Fibroblast of pulmonary artery (primary cell): ENCODE data around the gene NRROS.
A peak's percentile ranks its signal among the peaks of the same experiment; 100 is the strongest.

ENCODE experiments used
- DNase-seq: peaks from one replicate; pipeline ENCODE4 v3.0.0-alpha.2; 2010; ENCODE audit warnings: low read depth
- H3K4me3 ChIP-seq: replicated peaks from 2 replicates; pipeline ENCODE4 v1.5.1; 2011; ENCODE audit warnings: low read depth, mild to moderate bottlenecking, control low read depth, low read length, moderate library complexity
- TF ChIP-seq, protein P1 (sequence below): IDR thresholded peaks from 2 replicates; pipeline ENCODE4 v1.5.1; 2011; ENCODE audit warnings: mild to moderate bottlenecking, control low read depth, low read length, inconsistent platforms; ENCODE audit errors: missing control alignments

Gene NRROS

DNA sequence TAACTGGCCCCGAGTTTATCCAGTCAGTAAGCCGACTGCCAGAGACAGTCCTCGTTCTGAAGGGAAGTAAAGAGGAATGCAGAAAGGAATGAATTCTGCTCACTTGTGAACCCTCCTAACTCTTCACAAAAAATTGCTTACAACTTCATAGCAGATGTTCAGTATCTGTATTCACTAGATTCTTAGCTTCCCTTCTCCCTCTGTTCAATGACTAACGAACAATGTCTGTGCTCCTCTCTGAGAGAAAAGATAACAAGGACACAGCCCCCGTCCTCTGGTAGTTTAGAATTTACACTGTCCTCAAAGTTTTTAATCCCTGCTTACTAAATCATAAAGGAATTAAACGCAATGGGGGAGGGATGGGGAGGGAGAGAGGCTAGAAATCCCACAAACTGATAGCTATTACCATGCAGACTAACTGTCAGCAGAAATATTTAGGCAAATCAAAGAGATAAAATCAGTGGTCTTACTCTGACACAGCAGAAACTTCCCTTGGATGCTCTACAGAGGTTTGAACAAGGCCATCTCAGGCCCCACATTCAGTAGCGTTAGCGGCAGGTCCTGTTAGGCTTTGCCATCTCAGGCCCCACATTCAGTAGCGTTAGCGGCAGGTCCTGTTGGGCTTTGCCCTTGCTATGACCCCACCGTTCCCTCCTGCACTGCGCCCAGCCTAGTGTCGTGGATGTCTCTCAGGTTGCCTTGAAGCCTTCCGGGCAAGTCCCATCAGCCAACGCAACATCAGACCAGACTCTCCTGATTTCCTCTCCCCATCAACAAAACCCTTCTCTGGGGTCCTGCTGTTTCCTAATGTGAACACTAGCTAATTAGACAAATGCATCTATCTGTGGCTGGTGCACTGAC, 23.4 kb downstream of the NRROS start:
- peak; percentile 50 for DNase-seq
- no peak overlapping the region for H3K4me3 ChIP-seq
- TF ChIP-seq, protein P1, sequence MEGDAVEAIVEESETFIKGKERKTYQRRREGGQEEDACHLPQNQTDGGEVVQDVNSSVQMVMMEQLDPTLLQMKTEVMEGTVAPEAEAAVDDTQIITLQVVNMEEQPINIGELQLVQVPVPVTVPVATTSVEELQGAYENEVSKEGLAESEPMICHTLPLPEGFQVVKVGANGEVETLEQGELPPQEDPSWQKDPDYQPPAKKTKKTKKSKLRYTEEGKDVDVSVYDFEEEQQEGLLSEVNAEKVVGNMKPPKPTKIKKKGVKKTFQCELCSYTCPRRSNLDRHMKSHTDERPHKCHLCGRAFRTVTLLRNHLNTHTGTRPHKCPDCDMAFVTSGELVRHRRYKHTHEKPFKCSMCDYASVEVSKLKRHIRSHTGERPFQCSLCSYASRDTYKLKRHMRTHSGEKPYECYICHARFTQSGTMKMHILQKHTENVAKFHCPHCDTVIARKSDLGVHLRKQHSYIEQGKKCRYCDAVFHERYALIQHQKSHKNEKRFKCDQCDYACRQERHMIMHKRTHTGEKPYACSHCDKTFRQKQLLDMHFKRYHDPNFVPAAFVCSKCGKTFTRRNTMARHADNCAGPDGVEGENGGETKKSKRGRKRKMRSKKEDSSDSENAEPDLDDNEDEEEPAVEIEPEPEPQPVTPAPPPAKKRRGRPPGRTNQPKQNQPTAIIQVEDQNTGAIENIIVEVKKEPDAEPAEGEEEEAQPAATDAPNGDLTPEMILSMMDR: no peak

DNA sequence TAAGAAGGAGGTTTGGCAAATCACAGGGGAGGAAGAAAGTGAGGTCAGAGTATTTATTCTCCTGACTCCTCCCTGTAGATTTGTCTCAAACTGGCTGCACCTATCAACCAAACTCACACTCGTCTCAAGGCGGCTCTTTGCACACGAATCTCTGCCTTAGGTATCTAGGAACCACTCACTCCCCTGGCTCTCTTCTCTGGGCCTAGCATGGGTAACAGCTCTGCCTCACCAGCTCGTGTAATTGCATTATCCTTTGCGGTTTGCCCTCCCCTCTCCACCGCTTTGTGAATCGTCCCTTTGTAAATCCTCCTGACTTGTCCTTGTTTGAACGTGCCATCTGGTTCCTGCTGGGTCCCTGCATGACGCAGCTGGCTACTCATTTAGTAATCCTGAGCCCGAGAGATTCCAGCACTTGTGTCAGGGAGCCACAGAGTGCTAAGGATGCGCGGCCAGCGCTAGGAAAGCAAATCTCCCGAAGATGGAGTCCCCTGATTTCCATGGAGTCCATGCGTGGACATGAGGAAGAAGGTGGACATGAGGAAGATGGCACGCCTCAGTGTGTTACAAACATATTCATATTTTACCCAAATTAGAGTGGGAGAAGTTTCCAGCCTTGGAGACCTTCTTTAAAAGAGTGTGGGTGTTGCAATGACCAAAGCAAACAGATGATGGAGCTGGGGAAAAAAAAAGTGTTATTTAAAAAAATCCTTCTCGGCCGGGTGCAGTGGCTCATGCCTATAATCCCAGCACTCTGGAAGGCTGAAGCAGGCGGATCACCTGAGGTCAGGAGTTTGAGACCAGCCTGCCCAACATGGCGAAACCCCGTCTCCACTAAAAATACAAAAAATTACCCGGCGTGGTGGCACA, 26.7 kb downstream of the NRROS start:
- TF ChIP-seq, protein P1: no peak
- no peak overlapping the region for H3K4me3 ChIP-seq
- peak; percentile 73 for DNase-seq

DNA sequence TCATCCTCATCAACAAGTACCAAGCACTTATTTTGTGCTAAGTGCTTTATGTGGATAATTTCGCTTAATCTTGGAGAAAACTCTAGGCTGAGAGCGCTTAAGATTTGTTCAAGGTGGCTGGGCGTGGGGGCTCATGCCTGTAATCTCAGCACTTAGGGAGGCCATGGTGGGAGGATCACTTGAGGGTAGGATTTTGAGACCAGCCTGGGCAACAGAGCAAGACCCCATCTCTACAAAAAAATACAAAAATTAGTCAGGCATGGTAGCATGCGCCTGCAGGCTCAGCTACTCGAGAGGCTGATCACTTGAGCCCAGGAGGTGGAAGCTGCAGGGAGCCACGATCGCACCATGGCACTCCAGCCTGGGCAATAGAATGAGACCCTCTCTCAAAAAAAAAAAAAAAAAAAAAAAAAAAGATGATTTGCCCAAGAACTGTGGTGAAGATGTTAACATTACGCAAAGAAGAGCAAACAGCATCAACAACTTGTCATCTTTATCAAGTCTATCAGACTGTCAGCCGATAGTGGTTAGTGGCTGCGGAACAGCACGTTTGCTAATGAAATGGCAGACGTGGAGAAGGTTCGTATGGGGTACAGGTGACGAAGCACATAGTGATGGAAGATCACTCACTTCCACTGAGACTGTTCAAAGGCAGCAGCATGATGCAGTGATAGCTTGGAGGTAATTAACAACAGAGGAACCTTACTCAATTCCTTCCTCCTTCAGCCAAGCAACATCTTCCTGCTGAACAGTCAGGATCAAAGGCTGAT, 27.7 kb downstream of the NRROS start:
- TF ChIP-seq, protein P1: no peak

DNA sequence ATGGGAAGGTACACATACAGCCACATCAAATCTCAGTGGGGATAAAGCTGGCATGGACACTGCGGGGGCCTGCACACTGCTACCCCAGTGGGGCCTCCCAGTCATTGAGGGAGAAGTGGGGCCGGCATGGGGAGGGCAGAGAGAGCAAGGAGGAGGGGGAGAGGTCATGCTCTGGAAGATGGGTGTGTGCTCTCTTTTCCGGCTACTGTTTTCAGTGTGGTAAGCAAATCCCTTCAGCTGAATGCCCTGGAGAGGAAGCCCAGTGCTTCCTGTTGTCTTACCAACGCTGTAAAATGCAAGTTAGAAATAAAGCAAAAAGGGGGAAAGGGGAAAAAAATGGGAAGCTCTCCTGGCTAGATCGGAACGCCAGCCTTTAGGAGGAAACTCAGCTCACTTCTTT, 30.8 kb downstream of the NRROS start:
- no peak overlapping the region for H3K4me3 ChIP-seq
- TF ChIP-seq, protein P1: no peak
- no peak for DNase-seq

More for the DNA sequence above, 27.7 kb downstream of the NRROS start:
- DNase-seq: no peak
- H3K4me3 ChIP-seq: no peak overlapping the region

DNA sequence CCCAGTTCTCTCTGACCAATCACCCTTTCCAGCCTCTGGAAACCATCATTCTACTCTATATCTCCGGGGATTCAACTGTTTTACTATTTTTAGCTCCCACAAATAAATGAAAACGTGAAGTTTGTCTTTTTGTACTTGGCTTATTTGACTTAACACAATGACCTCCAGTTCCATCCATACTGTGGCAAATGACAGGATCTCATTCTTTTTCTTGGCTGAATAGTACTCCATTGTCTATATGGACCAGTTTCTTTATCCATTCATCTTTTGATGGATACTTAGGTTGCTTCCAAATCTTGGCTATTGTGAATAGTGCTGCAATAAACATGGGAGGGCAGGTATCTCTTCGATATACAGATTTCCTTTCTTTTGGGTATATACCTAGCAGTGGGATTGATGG, 34.1 kb downstream of the NRROS start:
- TF ChIP-seq, protein P1: no peak
- DNase-seq: no peak
- H3K4me3 ChIP-seq: no peak overlapping the region

DNA sequence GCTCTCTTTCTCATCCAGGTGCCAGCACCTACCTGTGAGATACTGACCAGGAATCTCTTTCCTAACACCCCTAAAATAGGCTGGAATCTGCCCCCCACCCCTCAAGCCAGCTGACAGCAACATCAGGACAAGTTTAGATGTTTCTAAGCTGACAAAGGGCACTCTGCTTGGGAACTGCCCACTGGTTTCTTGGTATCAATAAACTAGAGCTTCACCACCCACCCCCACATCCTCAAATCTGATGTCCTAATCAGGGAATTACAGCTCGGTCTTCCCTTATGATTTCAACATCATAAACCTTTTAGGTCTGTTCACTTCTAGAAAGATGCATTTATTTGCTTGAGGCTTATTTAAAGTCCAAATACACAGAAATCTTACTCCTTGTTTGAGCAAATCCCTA, 37.9 kb downstream of the NRROS start:
- DNase-seq: no peak
- H3K4me3 ChIP-seq: no peak overlapping the region
- TF ChIP-seq, protein P1: no peak
